ENCODE results near the gene DOCK11. TPM values are rescaled to one million over a fixed set of nuclear protein-coding genes. Genes with fewer than 3 reads are reported as not detected.

Gene DOCK11
- total RNA-seq, 1 donor from 2014 or later, result 39.5 TPM

DNA sequence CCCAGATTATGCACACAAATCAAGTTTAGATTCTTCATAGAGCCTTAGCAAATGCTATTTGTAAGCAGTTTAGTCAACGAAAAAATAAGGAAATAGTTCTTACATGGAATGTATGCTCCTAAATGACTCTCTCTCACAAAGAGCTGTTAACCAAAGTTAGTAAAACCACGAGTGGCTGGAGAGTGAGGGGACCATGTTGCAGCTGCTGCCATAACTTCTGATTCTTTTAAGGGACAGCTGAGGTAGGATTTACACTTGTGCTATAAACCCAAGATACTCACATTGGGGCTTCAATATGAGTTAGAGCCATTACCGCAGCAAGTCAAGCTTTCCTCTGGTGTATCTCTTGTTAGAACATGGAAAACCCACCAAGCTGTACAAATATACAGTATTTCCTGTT lies 2.7 kb downstream of the DOCK11 start:
- ATAC-seq (no peak), DNase-seq (ENCODE audit: low spot score) (no peak)
- intact Hi-C loops (cut with DNase I), result no loop called here

DNA sequence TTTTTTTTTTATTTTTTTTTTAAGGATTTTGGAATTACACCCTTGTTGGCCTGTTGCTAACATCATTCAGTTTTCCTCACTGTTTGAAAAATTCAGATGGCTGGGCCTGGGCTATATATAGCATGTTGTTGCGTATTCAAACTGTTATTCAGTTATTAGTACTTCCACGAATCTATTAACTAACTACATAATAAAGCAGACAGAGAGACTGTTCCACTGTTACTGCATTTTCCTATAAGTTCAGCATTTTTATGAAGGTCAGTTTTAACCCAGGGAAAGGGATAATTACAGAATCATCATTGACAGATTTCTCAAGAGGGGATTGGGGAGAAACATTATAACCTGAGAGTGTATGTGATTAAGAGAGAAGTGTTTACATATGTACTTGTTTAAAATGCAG lies 3.1 kb downstream of the DOCK11 start:
- no peak for ATAC-seq
- intact Hi-C loops (cut with DNase I), result no loop called here
- DNase-seq (ENCODE audit: low spot score), result no peak

DNA sequence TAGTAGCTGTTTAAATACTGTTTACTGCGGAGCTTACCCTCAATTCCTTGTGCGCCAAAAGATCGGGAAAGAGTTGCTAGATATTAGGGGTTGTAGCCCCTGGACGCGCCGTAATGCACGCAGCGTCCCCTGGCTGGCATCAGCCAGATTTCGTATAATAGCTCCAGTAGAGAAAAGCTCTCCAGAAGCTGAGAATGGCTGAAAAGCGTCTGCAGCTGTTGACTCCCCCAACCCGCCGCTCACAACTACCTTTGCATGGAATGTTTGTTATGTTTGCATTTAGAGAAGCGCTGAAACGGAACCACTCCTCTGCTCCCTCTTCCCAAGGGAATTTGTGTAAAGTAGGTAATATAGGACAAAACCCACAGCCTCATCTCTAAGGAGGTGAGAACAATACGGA lies 3.7 kb downstream of the DOCK11 start:
- no peak for ATAC-seq
- intact Hi-C loops (cut with DNase I), result no loop called here
- no peak for DNase-seq (ENCODE audit: low spot score)

DNA sequence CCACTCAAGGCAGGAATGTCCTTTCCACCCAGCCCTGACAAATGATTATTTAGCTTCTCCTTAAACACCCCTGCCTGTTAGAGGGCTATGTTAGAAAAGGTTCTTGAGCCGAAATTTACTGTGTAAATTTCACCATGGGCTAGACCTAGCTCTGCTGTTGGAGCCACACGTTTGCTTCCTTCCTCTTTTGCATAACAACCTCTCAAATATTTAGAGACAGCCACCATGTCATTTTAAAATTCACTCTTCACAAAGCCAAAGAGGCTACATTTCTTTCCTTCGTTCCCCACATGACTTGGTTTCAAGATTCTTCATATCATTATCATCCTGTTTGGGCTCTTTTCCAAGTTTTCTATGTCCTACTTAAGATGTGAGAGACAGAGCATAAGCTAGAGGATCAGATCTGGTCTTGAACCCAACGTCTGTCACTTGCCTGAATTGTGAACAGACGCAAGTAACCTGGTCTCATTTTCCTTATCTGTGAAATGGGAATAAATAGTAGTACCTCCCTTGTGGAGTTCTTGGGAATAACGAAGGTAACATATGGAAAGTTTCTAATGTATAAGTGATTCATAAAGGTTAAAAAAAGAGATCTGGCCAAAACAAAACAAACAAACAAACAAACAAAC lies 6.7 kb downstream of the DOCK11 start:
- ATAC-seq, result no peak
- intact Hi-C loops (cut with DNase I), result no loop called here
- no peak for DNase-seq (ENCODE audit: low spot score)

DNA sequence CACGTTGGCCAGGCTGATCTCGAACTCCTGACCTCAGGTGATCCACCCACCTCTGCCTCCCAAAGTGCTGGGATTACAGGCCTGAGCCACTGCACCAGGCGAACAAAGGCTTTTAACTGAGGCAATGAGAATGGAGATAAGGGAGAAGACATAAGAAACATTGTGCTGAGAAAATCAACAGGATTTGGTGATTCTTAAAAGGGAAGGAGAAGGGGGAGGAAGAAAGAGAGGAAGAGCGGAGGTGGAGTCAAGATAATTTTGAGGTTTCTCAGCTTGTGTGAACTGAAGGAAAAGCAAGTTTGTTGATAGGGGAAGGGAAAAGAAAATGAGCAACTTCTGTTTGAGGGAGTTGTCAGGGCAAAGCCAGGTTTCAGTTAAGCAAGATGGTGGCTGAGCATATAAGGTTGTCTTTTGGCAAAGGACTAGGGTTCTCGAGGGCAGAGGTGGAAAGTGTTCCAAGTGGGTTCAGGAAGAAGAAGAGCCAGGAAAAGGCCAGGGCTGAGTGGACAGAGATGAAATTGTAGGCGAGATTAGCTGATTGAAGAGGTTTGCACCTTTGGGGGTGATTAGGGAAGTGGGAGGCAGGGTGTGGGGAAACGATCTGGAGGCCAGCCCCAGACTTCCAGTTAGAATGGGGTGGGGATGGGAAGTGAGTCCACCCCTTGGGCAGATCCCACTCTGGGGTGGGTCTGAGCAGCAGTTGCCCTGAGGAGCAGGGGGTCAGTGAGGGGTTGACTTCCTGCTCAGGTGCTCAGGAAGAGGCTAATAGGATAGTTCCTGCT lies 7.8 kb downstream of the DOCK11 start:
- intact Hi-C loops (cut with DNase I), result no loop called here
- DNase-seq (ENCODE audit: low spot score) (no peak), ATAC-seq (no peak)

DNA sequence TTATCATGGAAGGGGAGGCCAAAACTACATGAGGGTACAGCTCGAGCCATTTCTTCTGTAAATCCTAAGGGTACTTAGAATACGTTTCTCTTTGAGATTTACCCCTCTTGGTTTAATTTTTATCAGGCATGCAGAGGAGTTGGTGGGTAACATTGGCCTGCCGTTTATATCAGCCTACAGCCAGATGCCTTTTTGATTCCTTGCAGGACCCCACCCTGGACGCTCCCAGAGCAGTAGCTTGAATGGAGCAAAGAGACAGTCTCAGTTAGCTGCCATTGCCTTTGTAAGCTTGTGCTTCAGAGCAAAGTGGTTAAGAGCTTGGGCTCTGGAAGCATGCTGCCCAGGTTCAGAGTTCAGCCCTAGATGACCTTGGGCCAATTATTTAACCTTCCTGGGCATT lies 9.0 kb downstream of the DOCK11 start:
- DNase-seq (ENCODE audit: low spot score) (no peak), ATAC-seq (no peak)
- intact Hi-C loops (cut with DNase I), result no loop called here

DNA sequence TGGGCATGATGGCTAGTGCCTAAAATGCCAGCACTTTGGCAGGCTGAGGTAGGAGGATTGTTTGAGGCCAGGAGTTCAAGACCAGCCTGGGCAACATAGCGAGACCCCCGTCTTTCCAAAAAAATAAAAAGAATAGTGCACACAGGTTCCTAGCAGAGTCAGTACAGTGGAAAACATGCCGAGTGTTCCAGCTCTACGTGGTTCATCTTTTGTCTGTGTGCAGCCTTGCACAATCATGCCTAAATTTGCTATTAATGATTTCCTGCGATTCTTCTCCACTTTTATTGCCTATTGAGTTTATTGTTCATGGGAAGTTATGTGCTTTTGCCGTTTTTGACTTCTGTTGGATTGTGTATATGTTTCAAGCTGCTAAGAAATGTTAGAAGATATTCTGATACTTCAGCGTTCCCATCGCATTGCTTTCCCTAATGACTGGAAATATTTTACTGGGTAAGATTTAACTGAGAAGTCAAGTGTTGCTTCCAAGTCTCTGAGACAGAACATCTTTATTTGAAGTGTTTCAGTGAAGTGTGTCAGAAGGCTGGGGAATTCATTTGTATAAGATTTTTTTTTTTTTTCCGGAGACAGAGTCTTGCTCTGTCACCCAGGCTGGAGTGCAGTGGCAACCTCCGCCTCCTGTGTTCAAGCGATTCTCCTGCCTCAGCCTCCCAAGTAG lies 11.3 kb downstream of the DOCK11 start:
- ATAC-seq, result peak; percentile 57
- no peak for DNase-seq (ENCODE audit: low spot score)
- intact Hi-C loops (cut with DNase I), result no loop called here

DNA sequence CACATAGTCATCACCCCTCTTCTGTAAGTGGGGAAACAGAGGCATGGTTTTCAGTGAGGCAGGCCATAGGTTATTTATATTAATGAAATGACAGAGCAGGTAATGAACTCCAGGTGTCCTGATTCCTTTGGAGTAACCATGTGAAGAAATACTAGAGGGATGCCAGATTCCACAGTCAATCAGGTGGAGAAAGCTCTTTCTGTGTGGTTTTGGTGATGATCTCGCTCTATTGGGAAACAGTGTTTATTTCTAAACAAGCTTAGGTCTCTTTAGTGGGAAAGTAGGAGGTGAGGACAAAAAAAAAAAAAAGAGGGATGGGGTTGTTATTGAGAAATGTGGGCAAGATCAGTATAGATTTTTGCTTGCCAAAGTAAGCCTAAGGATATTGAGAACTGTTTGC lies 12.2 kb downstream of the DOCK11 start:
- intact Hi-C loops (cut with DNase I), result no loop called here

DNA sequence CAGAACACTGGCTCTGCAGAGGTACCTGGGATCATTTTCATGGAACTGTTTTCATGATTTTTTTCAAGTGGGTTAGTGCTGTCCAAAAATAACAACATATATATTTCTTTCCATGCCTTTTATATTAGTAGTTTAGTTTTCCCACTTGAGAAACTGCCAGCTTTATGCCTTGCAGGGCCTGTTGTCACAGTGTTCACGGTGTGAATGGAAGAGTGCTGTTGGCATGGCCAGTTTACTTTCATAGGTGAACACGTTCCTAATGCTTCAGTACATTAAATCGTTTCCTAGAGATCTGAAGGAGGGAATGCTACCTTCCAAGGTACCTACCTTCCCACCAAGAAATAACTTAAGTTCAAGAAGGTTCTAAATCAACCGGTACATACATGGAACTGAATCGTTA lies 12.6 kb downstream of the DOCK11 start:
- intact Hi-C loops (cut with DNase I), result no loop called here
- no peak for ATAC-seq
- DNase-seq (ENCODE audit: low spot score), result no peak

More for the DNA sequence above, 12.2 kb downstream of the DOCK11 start:
- ATAC-seq (no peak), DNase-seq (ENCODE audit: low spot score) (no peak)

DNA sequence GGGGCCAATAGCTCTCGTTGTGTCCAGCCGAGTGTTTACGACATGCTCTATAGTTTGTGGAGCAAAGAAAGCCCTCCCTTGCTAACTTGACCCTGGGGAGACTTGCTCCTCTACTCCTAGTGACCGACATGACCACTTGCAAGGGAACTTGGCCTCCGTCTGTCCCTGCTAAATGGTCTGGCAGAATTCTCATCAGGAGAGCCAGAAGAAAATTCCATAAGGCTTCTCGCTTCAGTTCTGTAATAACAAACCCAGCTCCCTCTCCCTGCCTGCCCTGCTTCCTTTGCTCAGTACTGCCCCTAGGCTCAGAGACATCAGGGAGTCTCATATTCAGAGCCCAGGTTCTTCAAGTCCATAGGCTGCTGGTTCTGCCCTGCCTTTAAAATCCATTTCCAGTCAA lies 13.0 kb downstream of the DOCK11 start:
- no peak for DNase-seq (ENCODE audit: low spot score)
- peak; percentile 54 for ATAC-seq
- intact Hi-C loops (cut with DNase I), result no loop called here

DNA sequence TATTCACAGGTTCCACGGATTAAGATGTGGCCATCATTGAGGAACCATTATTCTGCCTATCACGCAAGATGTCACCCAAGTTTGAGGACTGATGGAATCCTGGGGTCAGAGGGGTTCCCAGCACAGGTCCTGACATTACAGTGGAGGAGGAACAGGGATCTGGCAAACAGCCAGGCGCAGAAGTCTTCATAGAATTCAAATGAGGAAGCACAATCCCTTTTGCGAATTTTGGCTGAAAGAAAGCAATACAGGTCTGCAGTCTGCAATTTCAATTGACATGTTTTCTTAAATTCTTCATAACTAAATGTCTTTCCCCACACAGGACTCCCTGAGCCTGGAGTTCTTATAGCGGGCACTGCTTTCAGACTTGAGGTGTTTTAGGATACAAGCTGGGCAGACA lies 14.5 kb downstream of the DOCK11 start:
- no peak for ATAC-seq
- DNase-seq (ENCODE audit: low spot score), result peak; percentile 69
- intact Hi-C loops (cut with DNase I), result no loop called here

DNA sequence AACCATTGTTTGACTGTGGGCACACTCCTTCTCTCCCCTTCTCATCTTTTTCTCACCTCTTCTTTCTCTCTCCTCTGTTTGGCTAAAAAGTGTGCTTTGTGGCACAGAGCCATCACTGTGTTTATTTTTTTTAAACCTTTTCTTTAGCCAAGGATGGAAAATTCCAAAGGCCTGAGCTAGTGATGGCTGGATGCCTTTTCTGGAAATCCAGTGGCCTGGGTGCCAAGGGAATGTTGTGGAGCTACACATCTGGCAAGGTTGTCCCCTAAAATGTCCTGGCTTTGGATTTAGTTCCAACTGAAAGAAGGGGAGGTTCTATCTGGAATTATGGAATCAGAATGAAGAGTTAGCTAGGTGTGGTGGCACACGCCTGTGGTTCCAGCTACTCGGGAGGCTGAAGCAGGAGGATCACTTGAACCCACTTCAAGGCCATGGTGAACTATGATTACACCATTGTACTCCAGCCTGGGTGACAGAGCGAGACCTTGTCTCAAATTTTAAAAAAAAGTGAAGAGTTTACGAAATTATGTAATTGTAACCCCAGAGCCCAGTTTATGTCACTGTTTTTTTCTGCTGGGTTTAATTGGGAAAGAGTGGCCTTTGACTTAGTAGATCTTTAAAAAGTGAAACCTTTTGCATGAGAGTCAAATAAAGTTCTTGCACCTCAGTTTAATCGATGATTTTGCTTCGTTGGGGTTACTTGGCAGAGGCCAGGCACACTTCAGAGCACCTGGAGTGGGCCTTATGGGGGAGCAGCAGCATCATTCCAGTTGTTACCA lies 17.7 kb downstream of the DOCK11 start:
- peak; percentile 40 for ATAC-seq
- intact Hi-C loops (cut with DNase I), result no loop called here
- DNase-seq (ENCODE audit: low spot score), result no peak

DNA sequence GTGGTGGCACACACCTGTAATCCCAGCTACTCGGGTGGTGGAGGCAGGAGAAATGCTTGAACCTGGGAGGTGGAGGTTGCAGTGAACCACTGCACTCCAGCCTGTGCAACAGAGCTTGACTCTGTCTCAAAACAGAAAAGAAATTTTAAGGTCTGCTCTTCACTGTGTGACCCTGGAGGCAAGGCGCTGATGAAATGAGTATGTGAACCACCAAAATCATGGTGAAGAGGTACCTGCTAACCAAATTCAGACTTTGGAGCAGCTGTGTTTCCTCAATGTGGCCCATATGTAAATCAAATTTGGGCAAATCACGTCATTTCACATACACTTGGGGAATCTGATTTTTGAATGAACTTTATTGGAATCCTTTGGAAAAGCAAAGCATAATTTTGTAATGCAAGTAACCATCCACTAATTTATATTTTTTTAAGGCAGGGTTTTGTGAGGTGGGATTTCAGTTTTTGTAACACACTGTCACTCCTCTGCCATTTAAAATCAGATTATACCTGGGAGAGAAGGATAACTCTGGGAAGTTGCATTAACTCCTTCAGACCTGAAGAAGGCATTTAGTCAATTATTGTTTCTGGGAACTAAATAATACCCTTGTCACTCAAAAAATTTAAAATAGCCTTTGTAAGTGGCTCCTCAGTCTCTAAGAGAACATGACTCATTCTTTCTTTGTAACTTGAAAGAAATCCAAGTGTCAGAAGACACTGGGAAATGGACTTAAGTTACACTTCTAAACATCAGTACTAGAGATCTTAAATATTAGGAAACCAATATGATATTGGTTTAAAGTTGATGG lies 24.0 kb downstream of the DOCK11 start:
- ATAC-seq, result peak; percentile 70
- intact Hi-C loops (cut with DNase I), result no loop called here
- DNase-seq (ENCODE audit: low spot score), result no peak

DNA sequence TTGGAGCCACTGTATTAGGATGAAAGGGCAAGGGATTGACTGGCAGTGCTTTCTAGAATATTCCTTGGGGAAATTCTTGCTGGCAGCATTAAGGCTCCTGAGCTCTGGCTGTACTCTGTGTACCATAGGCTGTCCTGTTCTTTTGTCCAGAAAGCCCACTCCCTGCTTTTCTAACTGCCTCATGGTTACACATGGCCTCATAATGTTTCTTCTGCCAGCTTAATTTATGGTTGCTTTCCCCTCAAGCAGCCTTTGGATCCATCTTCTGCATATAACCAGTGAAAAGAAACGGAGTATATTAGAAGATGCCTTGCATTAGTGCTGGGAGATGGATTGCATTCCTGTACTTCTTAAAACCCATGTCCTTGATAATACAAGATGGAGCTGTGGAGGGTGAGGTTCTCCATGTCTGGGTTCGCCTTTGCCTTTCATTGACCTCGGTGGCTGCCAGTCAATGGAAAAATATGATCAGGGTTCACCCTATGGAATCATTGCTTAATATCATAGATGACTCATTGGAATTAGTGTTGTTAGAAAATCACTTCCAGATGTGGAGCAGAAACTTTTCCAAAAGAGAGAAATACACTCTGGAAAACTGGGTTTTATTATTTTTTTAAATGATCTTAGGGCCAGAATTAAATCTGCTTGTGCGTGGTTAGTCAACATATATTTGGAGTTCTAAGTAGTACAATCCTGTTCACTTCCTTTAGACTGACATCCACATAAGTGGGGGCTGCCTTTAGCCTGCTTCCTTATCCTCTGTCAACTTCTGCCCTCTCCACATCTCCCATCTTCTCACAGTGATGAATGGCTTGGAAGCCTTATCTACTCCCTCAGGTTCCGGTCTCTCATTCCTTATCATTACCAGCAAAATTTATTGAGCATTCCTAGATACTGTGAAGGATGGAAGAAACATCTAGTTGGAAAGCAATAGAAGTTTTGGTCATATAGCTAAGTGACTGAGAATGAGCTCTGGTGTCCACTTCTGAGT lies 24.9 kb downstream of the DOCK11 start:
- DNase-seq (ENCODE audit: low spot score) (no peak), ATAC-seq (peak; percentile 72)
- intact Hi-C loops (cut with DNase I), result no loop called here

DNA sequence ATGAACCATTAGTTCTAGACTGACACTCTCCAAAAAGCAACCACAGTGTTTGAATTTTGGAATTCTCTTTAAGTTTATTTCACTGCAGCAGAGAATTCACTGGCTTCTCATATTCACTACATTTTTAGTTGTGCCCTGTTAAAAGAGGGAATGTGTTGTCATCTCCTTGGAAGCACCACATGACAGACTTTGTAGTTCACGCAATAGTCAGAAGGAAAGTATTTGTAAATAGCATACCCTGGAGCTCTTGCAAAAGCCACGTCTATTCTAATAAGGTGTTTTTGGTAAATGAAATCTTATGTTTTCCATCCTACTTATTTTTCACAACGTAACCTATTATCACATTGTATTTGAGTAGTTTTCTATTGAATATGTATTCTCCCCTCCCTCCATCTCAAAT lies 25.8 kb downstream of the DOCK11 start:
- peak; percentile 60 for ATAC-seq
- intact Hi-C loops (cut with DNase I), result no loop called here
- DNase-seq (ENCODE audit: low spot score), result no peak

DNA sequence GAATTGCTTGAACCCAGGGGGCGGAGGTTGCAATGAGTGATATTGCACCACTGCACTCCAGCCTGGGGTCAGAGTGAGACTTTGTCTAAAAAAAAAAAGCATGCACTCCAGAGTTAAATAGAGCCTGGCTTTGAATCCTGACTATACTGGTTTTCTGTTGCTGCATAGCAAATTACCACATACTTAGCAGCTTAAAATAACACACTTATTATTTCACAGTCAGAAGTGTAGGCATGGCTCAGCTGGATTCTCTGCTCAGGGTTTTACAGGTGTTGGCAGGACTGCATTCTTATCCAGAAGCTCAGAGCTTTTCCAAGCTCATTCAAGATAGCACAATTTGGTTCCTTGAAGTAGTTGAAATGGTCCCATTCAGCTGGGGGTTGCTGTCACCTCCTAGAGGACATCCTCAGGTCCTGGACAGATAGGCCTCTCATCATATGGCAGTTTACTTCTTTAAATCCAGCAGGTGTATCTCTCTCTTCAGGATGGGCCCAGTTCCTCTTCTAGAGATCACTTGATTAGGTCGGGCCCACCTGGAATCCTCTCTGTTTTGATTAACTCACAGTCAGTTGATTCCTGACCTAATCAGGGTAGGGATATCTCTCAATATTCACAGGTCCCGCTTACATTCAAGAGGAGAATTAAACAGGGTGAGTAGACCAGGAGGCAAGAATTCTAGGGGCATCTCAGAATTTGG lies 26.8 kb downstream of the DOCK11 start:
- ATAC-seq (no peak), DNase-seq (ENCODE audit: low spot score) (no peak)
- intact Hi-C loops (cut with DNase I), result no loop called here

DNA sequence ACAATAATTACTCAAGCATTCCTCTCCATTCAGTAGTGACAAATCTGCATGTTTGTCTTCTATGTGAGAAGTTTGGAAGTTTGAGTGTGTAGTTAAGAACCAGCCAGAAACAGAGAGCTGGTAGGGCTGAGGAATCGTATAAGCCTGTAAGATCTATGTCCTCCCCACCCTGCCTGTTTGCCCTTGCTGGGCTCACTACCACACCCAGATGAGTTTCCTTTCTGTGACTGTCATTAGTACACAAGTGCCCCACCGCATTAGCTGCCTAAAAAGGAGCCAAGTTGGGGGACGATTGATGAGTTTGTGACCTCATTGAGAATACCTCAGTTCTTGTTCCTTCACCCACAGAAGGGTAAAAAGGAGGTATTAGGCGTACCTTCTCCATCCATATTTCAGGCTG lies 28.3 kb downstream of the DOCK11 start:
- ATAC-seq, result no peak
- intact Hi-C loops (cut with DNase I), result no loop called here
- DNase-seq (ENCODE audit: low spot score), result no peak
